Mammary epithelial cell (primary cell): ENCODE results near the gene HMGN1.

Source experiments
- CTCF ChIP-seq, 2 donors: IDR thresholded peaks in 1 of 2; conservative IDR thresholded peaks in 1 of 2; 2 replicates each; pipeline ENCODE4 v1.5.1; 2011 to 2012; ENCODE audit warnings: inconsistent platforms in 2 of 2, low read length in 2 of 2, mild to moderate bottlenecking in 2 of 2, control low read depth in 1 of 2, low read depth in 1 of 2; ENCODE audit not compliant: insufficient read depth in 1 of 2; ENCODE audit errors: extremely low read depth in 1 of 2
- EZH2 ChIP-seq: IDR thresholded peaks from 2 replicates; pipeline ENCODE4 v1.6.1; 2012; ENCODE audit warnings: low read length, inconsistent platforms, borderline replicate concordance

DNA sequence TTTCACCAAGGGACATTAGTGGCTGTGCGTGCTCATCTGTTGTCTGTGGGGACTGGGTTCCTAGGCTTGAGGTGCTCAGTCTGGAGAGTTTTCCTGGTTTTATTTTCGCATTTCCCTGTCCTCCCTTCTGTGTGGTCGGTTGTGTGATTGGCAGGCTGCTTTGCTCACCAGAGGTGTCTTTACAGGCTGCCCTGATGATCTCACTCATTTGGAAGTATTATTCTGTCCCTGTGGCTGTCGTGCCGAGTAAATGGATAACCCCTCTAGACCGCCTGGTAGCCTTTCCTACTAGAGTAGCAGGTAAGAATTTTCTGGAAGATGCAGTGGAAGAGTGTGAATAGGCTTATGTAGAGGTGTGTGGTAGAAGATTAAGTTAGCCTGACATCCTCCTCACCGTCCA is 44.1 kb upstream of the HMGN1 start:
- TF ChIP-seq CTCF (conservative IDR thresholded peaks at IDR 0.05 in 1 of 2, IDR thresholded peaks at IDR 0.05 in 1 of 2; ENCODE audit: extremely low read depth in 1 of 2, insufficient read depth in 1 of 2, low read depth in 1 of 2, low read length in 2 of 2) (no peak), EZH2 (no peak)
